HG03108 (cell line): ENCODE measurements around the gene PARL.

ENCODE experiments used
- ATAC-seq: cut with Tn5 transposase; IDR thresholded peaks from one replicate; pipeline ENCODE4 v1.9.1; 2021; ENCODE audit warnings: moderate library complexity; ENCODE audit not compliant: unreplicated experiment

Gene PARL

GRCh38 chr3:183818041-183818620 lies 66.5 kb downstream of the PARL start:
- ATAC-seq, result no peak

GRCh38 chr3:183817639-183818038 lies 67.0 kb downstream of the PARL start:
- ATAC-seq, result no peak

GRCh38 chr3:183816681-183817510 lies 67.8 kb downstream of the PARL start:
- ATAC-seq, result no peak

- no peak for ATAC-seq
These were observed 68.7 kb downstream of the PARL start for GRCh38 chr3:183815951-183816475.

- no peak for ATAC-seq
These were observed 69.1 kb downstream of the PARL start for GRCh38 chr3:183815563-183815940.

GRCh38 chr3:183814240-183814639 lies 70.4 kb downstream of the PARL start:
- ATAC-seq, result no peak

GRCh38 chr3:183812761-183813445 lies 71.8 kb downstream of the PARL start:
- ATAC-seq, result no peak

GRCh38 chr3:183811638-183812037 lies 73.0 kb downstream of the PARL start:
- ATAC-seq, result no peak

GRCh38 chr3:183810643-183811594 lies 73.8 kb downstream of the PARL start:
- ATAC-seq, result no peak

GRCh38 chr3:183809270-183809669 lies 75.4 kb downstream of the PARL start:
- no peak for ATAC-seq

GRCh38 chr3:183808355-183808754 lies 76.3 kb downstream of the PARL start:
- ATAC-seq, result no peak

GRCh38 chr3:183807881-183808280 lies 76.8 kb downstream of the PARL start:
- no peak for ATAC-seq

- ATAC-seq, result no peak
These were observed 77.4 kb downstream of the PARL start for GRCh38 chr3:183807209-183807728.

GRCh38 chr3:183802989-183803388 lies 81.7 kb downstream of the PARL start:
- ATAC-seq, result no peak

- ATAC-seq, result no peak
These were observed 83.1 kb downstream of the PARL start for GRCh38 chr3:183801601-183802000.

GRCh38 chr3:183800243-183800863 lies 84.3 kb downstream of the PARL start:
- no peak for ATAC-seq

- ATAC-seq, result no peak
These were observed 85.2 kb downstream of the PARL start for GRCh38 chr3:183799461-183799860.

- no peak for ATAC-seq
These were observed 86.7 kb downstream of the PARL start for GRCh38 chr3:183797996-183798395.

- ATAC-seq, result no peak
These were observed 88.3 kb downstream of the PARL start for GRCh38 chr3:183796372-183796771.

- ATAC-seq, result no peak
These were observed 90.2 kb downstream of the PARL start for GRCh38 chr3:183794452-183794851.
